NCI-H2196 treated with DMSO at 0.1 percent for 48 hours (cell line): Measurements from ENCODE around the gene EFHD2.
"Not testable (repeated sequence)": the region's sequence is repeated elsewhere in the genome, so short reads cannot be mapped to it uniquely, and the experiment has no call there.

Experiments used
- DNase-seq: peaks from one replicate; lab custom pipeline; 2025; ENCODE audit not compliant: unreplicated experiment; lab: John Stamatoyannopoulos, UW

The EFHD2 gene

DNA sequence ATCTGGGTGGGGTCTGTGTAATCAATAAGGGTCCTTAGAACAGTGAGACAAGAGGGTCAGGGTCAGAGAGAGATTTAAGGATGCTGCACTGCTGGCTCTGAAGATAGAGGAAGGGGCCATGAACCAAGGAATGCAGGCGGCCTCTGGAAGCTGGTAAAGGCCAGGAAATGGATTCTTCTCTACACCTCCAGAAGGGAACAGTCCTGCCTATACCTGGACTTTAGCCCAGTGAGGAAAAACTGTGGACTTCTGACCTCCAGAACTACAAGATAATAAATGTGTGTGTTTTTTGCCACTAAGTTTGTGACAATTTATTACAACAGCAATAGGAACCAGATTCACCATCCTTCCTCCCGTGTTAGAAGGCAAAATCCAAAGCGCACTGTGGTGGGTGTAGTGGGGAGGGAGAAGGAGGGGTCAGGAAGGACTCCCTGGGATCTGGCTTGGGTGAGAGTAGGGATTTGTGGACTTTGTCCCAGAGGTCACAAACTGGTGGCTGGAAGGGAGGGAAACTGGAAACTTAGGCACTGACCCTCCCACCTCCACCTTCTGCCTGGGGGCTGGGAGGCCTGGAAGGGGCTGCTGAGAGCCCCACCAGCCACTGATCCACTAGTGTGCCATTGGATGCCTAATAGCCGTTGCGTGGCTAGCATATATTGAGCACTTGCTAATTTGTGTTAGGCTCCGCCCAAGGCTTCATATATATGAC, 41.5 kb downstream of the EFHD2 start:
- no peak for DNase-seq

DNA sequence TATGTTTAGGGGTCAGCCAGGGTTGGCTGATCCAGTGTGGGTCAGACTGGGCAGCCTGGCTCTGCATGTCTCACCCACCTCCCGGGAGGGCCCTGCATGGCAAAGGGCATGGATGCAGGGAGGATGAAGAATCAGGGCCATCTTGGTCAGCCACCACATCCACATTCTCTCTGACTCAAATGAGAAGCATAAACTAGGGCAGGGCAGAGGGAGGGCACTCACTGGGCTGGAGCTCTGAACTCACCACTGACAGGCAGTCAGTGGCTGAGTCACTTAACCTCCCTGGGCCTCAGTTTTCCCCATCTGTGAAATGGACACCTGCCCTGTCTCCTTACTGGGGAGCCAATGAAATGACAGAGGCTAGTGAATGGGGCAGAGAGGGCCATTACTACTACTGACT, 42.5 kb downstream of the EFHD2 start:
- no peak for DNase-seq

DNA sequence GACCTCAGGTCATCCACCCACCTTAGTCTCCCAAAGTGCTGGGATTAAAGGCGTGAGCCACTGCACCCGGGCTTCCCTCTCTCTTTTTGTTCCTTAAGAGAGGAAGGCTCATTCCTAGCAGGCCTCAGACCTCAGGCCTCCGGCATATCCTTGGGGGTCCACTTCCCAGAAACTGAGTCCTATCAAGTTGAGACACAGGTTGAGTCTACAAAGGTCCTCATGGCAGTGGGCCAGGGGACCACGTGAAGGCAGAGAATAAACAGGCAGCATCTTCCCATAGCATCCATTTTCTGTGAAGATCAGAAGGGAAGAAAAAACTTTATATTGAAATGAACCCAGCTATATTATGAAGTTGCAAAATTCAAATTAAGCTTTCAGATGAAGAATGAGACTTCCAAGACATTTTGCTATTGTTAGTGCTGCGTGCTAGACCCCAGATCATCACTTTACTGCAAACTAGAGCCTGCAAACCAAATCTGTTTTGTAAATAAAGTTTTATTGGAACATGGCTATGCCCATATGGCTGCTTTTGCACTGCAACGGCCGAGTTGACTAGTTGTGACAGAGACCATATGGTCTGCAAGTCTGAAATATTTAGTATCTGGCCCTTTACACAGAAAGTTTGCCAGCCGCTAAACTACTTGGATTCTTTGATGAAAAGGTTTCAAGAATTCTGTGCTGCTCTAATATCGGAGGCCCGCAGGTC, 43.3 kb downstream of the EFHD2 start:
- no peak for DNase-seq

DNA sequence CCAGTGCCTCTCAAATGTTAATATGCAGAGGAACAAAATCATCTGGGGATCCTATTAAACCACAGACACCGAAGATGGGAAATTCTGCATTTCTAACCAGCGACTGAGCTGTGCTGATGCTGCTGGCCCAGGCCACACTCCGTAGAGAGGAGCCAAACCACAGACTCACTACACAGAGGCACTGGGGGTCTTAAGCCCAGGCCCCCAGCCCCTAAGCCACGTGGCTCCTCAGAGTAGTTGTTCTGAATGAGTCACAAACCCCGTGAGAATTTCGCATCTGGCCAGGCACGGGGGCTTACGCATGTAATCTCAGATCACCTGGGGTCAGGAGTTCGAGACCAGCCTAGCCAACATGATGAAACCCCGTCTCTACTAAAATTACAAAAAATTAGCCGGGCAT, 44.0 kb downstream of the EFHD2 start:
- no peak for DNase-seq

DNA sequence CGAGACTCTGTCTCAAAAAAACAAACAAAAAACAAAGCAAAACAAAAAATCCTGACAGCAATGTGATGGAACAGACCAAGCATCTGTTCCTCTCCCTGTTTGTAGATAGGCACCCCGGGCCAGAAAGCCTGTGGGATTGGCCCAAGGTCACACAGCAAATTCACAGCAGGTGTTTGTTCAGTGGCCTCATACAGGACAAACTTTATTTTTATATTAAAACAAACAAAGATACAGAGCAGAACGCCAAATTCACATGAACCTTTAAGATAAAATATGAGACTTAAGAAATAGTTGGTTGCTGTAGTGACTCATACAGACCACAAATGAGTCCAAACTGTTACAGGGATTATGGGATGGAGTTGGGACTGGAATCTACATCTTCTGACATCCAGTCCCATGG, 44.6 kb downstream of the EFHD2 start:
- DNase-seq, result no peak

DNA sequence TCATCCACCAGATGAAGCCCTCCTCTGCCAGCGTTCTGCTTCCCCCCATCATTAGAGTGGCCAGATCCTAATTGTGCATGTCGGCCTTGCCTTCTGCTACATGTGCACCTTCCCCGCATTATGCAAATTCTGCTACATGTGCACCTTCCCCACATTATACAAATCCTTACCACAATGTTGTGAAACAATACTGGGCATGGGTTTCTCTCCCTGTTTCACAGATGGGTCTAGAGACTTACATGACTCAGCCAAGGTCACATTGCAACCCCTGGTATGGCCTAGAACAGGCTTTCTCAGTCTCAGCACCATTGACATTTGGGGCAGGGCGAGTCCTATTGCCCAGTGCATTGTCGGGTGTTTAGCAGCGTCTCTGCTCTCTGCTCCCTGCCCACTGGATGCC, 45.8 kb downstream of the EFHD2 start:
- no peak for DNase-seq

DNA sequence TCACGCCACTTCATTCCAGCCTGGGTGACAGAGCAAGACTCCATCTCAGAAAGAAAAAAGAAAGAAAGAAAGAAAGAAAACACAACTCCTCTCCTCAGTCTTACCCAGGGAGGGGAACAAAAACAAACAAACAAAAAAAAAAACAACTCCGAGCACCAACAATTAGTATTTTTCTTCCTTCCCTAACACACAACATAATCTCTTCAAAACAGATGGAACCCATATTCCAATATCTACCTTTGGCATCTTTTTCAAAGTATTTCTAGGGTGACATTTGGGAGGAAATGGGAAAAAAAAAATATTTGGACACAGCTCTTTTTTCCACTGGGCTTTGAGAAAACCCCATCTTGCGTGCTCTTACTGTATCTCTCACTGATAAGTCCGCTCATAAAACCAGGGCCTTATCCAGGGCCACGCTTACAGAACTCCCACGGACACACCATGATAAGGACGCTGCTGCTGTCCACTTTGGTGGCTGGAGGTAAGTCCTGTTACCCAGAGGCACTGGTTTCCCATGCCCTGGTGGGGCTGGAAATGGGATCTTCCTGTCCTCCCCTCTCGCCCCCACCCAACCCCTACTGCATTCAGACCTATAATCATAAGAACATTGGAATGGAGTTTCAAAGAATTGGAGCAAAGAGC, 46.7 kb downstream of the EFHD2 start, which contains the start of gene CELA2A:
CELA2A (plus strand) TSS at position 420 of the 642 bp plus-strand sequence; CDS start at position 442, 22 bp downstream.
- no peak for DNase-seq

DNA sequence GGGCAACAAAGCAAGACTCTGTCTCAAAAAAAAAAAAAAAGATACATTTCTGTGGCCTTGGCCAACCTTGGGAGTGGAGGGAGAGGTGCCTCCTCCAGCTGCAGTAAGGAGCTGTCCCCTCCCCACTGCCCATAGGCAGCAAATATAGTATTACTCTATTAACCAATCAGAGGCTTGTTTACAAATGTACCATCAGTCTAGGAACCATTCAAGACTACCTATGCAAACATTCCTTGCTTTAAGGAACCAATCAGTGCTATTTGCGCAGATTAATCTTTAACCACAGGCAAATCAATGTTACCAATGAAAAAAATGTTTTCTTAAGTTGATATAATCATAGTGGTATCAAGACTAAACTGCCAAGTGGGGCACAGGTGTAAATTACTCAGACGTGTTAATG, 47.9 kb downstream of the EFHD2 start:
- DNase-seq, result no peak

DNA sequence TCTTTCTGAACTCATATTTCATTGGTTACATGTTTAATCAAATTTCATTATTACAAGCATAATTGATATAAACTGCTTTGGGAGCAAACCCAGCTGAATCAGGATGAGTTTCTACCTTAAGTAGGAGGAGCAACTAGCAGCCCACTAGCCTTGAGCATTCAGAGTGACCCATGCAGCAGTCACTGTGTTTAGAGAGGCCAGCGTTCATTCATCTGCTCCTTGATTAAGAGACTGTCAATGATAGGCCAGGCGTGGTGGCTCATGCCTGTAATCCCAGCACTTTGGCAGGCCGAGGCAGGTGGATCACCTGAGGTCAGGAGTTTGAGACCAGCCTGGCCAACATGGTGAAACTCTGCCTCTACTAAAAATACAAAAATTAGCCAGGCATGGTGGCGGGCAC, 48.7 kb downstream of the EFHD2 start:
- DNase-seq, result not testable (repeated sequence)

DNA sequence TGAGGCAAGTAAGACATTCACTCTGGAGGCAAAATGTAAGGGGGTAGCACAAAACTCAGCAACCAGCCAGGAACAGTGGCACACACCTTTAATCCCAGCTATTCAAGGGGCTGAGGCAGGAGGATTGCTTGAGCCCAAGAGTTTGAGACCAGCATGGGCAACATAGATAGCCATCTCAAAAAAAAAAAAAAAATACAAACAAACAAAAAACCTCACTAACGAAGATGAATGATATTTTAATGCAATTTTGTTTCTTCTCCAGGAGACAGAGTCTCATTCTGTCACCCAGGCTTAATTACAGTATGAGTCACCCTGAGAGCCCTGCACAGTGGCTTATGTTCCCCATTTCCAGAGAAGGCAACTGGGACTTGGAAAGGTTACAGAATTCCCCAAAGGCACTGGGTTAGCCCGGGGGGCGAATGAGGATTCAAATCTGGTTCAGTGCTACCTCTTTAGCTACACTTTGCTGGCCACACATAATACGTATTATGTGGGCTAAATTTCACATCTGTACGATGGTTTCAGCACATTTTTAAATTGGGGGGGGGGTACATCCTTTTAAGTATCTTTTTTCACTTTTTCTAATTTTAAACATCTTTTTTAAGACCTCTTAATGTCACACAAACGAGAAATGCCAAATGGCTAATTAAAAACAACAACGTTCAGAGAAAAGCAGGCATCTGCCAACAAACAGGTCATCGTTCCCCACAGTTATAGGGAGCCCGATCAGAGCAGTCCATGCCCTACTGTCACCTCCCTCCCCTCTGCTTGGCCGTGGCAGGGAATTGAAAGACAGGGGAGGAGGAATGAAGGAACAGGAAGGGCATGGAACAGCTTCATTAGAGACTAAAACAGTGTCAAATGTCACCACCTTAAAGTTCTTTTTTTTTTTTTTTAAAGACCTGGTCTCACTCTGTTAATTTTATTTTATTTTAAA, 50.4 kb downstream of the EFHD2 start:
- no peak for DNase-seq

DNA sequence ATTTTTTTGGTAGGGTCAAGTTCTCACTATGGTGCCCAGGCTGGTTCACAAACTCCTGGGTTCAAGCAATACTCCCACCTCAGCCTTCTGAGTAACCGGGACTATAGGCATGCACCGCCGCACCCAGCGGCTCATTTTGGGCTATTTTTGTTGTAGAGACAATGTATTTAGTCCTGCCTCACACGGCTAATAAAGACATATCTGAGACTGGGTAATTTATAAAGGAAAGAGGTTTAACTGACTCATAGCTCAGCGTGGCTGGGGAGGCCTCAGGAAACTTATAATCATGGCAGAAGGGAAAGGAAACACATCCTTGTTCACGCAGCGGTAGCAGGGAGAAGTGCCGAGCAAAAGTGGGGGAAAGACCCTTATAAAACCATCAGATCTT, 51.0 kb downstream of the EFHD2 start:
- DNase-seq, result no peak

DNA sequence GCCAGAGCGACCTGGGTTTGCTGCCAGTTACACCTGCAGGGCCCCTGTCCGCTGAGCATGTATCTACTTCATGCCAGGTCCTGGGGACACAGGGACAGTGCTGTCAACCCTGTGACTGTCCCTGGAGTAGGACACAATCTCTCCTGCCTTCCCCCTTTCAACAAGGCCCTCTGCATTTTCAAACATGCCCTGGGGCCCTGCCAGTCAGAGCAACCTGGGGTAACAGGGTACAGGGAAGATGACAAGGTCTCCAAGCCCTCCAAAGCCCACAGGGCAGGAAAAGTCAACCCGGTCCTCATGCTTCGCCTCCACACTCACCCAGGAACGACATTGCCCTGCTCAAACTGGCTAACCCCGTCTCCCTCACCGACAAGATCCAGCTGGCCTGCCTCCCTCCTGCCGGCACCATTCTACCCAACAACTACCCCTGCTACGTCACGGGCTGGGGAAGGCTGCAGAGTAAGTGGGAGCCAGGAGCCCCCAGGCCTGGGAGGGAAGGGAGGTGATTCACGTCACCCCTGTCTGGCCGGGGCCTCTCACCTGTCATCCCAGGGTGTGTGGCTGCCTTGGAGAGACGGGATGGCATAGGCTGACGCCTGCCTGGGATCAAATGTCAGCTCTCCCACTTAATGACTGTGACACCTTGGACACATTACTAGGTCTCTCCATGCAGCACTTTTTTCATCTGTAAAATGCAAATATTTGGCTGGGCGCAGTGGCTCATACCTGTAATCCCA, 53.5 kb downstream of the EFHD2 start:
- not testable (repeated sequence) for DNase-seq

DNA sequence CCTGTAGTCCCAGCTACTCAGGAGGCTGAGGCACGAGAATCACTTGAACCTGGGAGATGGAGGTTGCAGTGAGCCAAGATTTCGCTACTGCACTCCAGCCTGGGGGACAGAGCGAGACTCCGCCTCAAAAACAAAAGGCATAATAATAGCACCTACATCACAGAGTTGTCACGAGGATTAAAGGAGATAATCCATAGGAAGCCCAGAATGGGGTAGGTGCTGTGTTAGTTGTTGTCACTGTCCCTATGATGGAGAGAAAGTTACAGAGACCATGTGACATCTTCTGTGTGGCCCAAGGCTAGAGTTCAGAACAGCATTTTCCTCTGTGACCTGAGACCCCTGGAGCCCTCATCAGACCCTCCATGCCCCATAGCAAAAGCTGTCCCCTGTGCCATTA, 54.2 kb downstream of the EFHD2 start:
- DNase-seq, result not testable (repeated sequence)

DNA sequence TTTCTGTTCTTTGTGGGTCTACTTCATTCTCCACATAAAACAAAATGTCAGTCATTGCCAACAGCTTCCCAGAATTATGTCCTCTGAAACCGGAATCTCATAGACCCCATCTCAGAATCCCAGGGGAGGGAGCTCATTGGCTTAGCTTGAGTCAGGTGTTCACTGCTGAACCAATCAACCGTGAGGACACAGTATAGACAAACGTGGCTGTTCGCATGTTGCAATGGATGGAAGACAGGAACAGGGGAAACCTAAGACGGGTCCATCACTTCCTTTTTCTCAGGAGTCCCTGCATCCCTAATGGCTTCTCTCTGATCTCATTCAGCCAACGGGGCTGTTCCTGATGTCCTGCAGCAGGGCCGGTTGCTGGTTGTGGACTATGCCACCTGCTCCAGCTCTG, 56.0 kb downstream of the EFHD2 start:
- no peak for DNase-seq

DNA sequence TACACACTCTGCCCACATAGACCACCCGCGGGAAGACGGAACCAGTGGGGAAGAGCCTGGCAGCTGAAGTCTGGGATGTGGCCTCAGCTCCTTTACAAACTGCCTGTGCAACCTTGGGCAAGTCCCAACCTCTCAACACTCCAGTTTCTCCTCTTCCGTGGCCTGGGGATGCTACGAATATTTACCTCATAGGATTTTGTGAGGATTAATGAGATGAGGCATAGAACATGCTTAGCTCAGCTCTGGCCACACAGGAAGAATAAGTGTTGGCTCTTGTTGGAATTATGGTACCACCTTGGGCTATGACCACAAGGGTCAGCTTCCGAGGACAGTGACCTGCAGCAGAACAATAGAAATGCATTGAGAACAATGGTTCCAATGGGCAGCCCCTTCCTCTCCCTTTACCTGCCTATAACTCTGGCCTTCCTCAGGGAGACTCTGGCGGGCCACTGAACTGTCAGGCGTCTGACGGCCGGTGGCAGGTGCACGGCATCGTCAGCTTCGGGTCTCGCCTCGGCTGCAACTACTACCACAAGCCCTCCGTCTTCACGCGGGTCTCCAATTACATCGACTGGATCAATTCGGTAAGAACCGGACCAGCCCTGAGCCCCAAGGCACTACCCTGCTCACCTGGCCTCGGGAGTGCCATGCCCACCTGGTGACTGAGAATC, 57.4 kb downstream of the EFHD2 start:
- not testable (repeated sequence) for DNase-seq

DNA sequence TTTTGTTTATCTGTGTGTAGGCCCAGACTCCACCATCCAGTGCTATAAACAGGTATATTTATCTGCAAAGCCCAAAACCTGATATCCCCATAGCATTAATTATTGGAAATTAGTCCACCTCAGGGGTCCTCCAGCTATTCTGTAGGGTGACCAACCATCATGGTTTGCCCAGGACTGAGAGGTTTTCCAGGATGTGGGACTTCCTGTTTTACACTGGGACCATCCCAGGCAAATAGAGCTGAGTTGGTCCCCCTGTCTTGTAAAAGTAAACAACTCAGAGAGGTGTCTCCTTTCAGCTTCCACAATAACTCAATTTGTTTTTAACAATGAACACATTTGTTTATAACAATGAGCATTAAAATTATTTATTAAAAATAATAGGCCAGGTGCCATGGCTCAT, 58.5 kb downstream of the EFHD2 start:
- DNase-seq, result no peak

DNA sequence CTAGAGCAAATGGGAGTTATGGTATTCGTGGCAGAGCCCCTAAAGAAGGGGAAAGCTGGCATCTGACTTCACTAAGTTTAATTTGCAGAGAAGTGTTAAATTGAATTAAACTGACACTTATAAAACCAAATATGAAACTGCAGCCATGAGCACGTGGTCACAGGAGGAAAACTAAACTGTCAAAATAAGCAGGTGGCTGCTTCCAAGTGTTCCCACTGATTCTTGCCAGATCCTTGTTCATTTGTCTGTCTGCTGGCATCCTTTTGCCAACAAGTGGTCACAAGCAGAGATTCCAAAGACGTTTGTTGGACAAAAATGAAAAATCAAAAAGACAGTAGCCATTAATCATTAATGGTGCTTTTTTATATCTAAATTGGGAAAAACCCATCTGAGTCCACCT, 59.7 kb downstream of the EFHD2 start:
- DNase-seq, result no peak

DNA sequence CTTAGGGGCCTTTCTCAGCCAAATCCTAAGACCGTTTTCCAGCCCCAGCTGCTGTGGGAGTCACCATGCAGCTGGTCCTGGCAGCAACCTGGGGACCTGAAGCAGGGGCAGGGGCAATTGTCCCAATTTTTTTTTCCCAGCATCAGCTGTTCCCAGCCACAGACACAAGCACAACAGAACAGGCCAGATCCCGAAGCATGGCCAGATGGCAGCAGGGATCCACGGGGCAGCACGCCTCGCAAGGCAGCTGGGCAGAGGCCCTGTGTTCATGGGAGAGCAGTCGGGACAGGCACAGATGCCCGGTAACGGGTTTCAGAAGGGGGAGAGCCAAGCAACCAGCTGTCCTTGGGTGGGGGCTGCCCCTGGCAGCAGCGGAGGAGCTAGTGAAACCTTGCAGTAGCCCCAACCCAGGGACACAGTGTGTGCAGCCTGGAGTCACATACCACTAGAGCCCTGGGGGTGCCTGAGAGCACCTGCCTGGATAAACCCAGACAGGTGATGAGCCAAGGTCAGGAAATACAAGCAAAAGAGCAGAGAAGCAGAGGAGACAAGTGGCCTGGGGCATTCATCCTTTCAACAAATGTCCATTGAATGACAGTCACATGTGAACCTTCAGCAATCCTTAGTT, 60.2 kb downstream of the EFHD2 start:
- not testable (repeated sequence) for DNase-seq

DNA sequence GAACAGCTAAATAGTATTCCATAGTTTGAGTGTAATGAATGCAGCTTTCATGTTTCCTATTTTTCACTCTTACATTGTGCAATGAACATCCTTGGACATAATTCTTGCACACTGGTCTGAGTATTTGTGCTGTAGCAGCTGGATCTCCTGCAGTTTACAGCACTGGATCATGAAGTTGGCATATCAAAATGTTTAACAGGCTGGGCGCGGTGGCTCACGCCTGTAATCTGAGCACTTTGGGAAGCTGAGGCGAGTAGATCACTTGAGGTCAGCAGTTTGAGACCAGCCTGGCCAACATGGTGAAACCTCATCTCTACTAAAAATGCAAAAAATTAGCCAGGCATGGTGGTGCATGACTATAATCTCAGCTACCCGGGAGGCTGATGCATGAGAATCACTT, 61.4 kb downstream of the EFHD2 start:
- not testable (repeated sequence) for DNase-seq
